NCI-H446 (cell line): ENCODE measurements around the gene NAPSA.
A peak's percentile ranks its signal among the peaks of the same experiment; 100 is the strongest.
"Not testable (repeated sequence)": the region's sequence is repeated elsewhere in the genome, so short reads cannot be mapped to it uniquely, and the experiment has no call there.

ENCODE experiments used
- DNase-seq, 2 experiments: peaks; one replicate each; lab custom pipeline; 2025; lab: John Stamatoyannopoulos, UW

The NAPSA gene

GRCh38 chr19:50358483-50359327 is 6.7 kb downstream of the NAPSA start:
- DNase-seq: peak in 1 of 2 experiments; percentile 84

- DNase-seq: peak; percentile 69 to 83
Observed at GRCh38 chr19:50357178-50358100, 8.0 kb downstream of the NAPSA start.

- no peak for DNase-seq
Observed at GRCh38 chr19:50356691-50357177, 8.7 kb downstream of the NAPSA start.

- not testable (repeated sequence) for DNase-seq
Observed at GRCh38 chr19:50353487-50353880, 12.0 kb downstream of the NAPSA start.

- no peak for DNase-seq
Observed at GRCh38 chr19:50352242-50352641, 13.2 kb downstream of the NAPSA start.

- no peak for DNase-seq
Observed at GRCh38 chr19:50349277-50350057, 16.0 kb downstream of the NAPSA start.

GRCh38 chr19:50347089-50347581 is 18.3 kb downstream of the NAPSA start:
- not testable (repeated sequence) for DNase-seq

GRCh38 chr19:50344661-50345318 is 20.6 kb downstream of the NAPSA start:
- DNase-seq: no peak

- DNase-seq: no peak
Observed at GRCh38 chr19:50341091-50341564, 24.3 kb downstream of the NAPSA start.

- DNase-seq: no peak
Observed at GRCh38 chr19:50340331-50340730, 25.1 kb downstream of the NAPSA start.

GRCh38 chr19:50337031-50337430 is 28.4 kb downstream of the NAPSA start:
- not testable (repeated sequence) for DNase-seq

- no peak for DNase-seq
Observed at GRCh38 chr19:50334741-50335421, 30.6 kb downstream of the NAPSA start.

- peak; percentile 94 to 95 for DNase-seq
Observed at GRCh38 chr19:50333737-50334617, 31.5 kb downstream of the NAPSA start.

- peak; percentile 95 for DNase-seq
Observed at GRCh38 chr19:50333235-50333736, 32.2 kb downstream of the NAPSA start.

- DNase-seq: no peak
Observed at GRCh38 chr19:50332244-50333038, 33.0 kb downstream of the NAPSA start.

GRCh38 chr19:50331994-50332243 is 33.5 kb downstream of the NAPSA start:
- DNase-seq: no peak

GRCh38 chr19:50331221-50331993 is 34.0 kb downstream of the NAPSA start:
- DNase-seq: no peak
